Suppressor macrophage treated with lipopolysaccharide for 1 hour (primary cell): Measurements from ENCODE around the gene QRSL1.
"Not testable (repeated sequence)": the region's sequence is repeated elsewhere in the genome, so short reads cannot be mapped to it uniquely, and the experiment has no call there.

Source experiments
- DNase-seq, 3 donors: peaks; one replicate each; pipeline ENCODE4 v3.0.0-alpha.2; 2020 to 2022

QRSL1 gene

DNA sequence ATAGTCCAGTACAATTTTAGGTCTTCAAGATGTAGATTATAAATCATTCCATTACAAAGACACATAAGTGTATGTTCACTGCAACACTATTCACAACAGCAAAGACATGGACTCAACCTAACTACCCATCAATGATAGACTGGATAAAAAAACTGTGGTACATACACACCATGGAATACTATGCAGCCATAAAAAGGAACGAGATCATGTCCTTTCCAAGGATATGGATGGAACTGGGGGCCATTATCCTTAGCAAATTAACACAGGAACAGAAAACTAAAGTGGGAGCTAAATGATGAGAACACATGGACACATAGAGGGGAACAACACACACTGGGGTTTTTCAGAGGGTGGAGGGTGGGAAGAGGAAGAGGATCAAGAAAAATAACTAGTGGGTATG is 6.3 kb upstream of the QRSL1 start:
- no peak for DNase-seq

DNA sequence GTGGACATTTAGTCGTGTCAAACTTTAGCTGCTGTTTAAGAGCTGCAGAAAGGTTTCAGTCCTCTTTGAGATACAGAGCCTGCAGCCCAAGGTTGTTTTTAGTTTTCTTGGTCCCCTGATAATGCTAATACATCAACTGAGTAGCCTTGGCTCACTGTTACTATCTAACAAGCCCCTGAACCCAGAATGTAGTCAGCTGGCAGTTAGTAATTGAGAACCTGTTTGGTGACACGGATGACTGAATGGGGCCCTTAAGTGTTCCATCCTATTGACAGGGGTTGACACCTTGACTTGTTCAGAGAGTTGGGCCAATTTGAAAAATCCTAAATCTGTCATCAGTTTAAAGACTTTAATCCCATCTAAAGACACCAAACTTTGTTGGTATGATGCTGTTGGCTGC is 2.9 kb upstream of the QRSL1 start:
- DNase-seq, result no peak

DNA sequence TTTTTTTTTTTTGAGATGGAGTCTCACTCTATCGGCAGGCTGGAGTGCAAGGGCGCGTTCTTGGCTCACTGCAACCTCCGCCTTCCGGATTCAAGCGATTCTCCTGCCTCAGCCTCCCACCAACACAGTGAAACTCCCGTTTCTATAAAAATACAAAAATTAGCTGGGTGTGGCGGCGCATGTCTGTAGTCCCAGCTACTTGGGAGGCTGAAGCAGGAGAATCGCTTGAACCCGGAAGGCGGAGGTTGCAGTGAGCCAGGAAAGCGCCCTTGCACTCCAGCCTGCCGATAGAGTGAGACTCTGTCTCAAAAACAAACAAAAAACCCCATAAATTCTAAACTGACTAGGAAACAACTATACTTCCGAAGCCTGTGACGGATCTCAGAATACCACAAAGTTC is 1.6 kb upstream of the QRSL1 start:
- DNase-seq, result not testable (repeated sequence)

DNA sequence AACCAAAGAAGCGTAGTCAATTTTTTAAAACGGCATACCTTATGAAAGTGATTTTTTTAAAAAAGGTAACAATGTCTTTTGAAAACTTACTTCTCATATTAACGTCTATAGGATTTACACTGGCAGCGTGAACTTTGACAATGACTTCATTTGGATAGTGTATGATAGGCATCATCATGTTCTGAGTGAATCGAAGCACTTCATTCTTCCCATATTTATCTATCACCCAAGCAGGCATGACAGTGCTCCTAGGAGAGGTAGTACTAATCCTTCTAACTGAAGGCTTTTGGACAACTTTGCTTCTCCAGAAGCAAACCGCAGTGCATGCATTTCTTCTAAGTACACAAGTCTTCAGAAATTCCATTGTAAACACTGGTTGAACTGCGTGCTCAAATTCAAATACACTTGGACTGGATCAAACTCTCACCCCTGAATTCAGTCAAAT is 698 bp upstream of the QRSL1 start:
- no peak for DNase-seq

DNA sequence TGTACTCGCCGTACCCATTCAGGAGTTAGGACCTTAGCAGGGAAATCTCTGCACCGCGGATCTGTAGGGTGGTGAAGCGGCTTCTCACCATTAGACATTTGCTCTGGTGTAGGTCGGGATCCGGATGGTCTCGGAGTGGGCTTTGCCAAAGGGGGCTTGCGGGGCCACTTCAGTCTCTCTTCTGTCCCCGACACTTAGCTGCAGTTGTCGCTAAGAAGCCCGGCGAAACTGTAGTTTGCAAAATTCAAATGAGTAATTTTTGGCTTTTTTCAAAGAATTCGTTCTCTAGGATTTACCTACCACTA is 433 bp downstream of the QRSL1 start:
- no peak for DNase-seq

DNA sequence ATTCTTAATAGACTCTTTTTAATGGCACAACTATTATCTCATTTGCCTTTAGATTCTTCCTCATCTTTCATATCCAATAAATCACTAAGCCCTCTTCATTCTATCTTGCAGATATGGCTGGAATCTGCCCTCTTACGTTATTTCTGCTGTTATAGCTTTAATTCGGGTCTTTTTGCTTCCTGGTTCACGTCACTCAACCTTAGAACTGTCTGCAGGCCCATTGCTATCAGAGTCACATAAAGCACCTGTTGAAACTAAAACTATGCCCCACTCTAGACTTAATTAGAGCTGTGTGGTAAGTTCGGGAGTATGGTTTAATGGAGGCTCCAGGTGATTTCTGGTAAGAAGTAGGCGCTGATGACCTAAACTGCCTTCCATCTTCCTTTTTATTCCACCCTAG is 988 bp downstream of the QRSL1 start:
- DNase-seq, result no peak

DNA sequence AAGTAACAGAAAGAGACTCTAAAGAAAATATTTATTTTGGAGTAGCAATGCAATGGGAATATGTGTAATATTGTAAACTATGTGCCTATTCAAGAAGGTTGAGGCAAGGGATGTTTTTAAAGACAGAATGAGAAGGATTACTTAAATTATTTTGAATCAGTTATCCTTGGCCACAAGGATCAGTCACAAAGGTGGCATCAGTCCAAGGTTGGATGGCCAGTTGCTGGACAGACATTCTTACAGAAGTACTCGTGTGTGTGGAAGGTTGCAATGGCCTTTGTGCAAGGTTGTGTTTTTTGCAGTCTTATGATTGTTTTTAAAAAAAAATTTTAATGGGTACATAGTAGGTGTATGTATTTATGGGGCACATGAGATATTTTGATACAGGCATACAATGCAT is 2.0 kb downstream of the QRSL1 start:
- DNase-seq, result no peak

DNA sequence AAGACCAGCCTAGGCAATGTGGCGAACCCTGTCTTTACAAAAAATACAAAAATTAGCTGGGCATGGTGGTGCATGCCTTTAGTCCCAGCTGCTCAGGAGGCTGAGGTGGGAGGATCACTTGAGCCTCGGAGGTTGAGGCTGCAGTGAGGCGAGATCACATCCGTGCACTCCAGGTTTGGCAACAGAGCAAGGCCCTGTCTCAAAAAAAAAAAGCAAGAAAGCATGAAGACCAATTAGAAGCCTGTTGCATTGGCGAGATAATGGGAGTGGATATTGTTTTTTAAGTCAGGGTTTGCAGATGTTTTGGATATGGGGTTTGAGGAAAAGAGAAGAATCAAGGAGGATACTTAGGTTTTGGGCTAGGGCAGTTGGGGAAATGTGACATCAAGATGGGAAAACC is 5.2 kb downstream of the QRSL1 start:
- no peak for DNase-seq

DNA sequence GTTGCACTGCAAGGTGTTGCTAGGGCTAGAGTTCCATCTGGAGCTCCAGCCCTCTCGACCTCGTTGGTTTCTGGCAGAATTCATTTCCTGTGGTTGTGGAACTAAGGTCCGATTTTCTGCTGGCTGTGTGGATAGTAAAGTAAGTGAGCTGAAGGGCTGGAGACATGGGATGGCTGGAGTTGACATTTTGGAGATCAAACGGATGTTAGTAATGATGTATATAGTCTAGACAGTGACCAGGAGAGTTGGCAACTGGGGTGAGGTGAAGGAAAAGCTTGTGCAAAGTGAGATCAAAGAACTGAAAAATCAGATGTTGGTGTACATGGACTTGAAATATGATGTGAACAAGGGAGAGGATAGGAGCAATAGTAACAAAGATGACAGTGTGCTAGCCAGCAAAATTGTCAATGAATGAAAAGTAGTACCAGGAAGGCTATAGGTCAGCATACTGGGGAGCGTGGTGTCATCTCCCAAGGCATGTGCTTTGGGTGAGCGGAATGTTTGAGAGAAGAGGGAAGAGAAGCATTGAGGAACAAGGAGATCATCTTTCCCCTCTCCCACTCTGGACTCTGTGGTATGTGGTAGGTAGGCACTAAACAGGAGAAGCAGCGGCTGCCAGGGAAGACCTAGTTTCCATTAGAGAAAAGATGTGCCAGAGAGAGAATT is 7.8 kb downstream of the QRSL1 start:
- DNase-seq, result peak; percentile 34 to 48 (median 46)

DNA sequence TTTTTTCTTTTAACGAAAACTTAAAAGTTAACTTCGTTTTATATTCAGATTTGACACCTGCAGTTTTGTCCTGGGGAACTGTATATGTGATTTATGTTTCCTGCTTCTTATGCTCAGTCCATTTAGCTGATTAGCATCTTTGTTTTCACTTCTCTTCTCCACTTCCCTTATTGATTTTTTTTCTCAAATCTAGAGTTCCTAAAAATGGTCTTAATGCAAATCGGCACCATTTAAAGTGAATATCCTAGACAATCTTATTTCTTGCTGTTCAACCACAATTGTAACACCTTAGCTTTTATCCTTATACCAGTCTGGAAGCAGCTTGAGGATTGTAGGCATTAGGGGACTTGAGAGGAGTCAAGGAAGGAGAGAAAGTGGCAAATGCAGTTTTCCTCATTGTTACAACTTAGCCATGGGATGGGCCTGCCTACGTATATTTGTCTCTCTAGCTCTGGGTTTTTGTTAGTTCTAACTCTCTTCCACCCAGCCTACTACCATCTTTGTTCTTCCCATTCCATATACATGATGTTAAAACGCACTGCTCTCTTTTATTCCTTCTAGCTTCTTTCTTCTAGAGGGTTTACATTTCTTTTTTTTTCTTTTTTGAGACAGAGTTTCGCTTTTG is 8.5 kb downstream of the QRSL1 start:
- peak; percentile 3 to 57 (median 54) for DNase-seq

DNA sequence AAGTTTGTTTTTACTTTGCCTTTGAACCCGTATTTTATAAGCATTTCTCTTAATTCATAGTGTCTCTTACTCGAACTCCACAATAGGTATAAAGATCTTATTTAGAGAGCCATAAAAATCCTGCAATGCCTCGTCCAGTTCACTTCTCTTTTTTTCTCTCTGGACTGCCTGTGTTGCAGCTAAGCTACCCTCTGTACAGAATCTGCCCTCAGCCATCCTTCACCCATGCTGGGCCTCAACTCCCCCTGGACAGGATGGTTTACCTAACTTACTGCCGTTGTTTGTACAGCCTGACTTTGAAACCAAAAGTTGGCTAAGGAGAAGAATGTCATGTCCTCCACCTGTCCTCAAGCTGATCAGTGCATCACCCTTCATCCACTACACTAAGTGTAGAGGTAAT is 10.4 kb downstream of the QRSL1 start:
- no peak for DNase-seq

DNA sequence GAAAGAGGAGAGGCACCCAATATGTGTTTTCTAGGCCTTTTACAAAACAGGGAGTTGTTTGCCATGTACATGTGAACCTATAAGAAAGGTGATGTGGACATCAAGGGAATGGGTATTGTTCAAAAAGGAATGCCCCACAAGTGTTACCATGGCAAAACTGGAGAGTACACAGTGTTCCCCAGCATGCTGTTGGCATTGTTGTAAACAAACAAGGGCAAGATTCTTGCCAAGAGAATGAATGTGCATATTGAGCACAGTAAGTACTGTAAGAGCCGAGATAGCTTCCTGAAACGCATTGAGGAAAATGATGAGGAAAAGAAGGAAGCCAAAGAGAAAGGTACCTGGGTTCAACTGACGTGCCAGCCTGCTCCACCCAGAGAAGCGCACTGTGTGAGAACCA is 13.1 kb downstream of the QRSL1 start:
- no peak for DNase-seq

DNA sequence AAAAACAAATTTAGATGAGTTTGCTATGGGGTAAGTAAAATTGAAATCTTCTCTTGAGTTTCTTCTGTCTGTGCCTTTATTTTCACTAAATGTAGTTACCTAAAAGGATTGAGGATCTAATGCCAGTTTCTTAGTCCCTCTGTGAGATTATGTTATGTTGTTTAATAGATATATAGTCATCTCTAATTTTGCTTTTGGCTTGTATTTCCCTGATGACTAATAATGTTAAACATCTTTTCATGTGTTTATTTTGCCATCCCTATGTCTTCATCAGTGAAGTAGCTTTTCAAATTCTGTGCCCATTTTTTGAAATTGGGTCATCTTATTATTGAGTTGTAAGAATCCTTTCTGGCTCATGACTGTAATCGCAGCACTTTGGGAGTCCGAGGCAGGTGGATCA is 13.7 kb downstream of the QRSL1 start:
- DNase-seq, result no peak

DNA sequence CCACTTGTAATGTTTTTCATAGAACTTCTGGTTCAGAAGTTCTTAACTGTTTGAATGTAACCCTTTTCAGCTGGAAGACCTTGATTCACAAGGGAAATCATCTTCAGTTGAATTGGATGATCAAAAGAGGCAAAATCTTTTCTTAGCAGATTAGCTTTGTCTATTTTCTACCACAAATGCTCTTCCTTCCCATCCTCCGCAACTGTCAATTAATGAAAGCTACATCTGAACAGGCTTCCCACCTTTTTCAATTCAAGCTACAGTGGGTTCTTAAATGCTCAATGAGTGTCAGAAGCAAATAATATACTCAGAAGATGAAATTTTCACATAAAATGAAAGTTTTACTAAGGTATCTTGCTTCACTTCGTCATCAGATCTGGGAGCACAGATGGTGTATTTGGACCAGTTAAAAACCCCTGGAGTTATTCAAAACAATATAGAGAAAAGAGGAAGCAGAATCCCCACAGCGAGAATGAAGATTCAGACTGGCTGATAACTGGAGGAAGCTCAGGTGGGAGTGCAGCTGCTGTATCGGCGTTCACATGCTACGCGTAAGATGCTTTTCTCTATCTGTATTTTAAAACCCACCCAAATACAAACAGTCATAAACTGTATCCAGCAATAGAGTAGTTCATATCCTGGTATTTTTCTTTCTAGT is 19.4 kb downstream of the QRSL1 start:
- DNase-seq, result no peak

DNA sequence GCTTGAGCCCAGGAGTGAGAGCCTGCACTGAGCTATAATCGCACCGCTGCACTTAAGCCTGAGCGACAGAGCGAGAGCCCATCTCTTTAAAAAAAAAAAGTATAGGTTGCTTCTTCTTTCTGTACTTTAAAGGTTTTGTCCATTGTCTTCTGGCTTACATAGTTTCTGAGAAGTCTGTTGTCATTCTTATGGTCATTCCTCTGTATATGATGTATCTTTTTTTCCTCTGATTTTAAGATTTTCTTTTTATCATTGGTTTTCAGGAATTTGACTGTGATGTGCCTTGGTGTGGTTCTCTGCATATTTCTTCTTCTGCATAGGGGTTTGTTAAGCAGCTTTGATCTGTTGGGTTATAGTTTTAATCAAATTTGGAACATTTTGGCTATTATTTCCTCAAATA is 29.1 kb downstream of the QRSL1 start:
- DNase-seq, result no peak

DNA sequence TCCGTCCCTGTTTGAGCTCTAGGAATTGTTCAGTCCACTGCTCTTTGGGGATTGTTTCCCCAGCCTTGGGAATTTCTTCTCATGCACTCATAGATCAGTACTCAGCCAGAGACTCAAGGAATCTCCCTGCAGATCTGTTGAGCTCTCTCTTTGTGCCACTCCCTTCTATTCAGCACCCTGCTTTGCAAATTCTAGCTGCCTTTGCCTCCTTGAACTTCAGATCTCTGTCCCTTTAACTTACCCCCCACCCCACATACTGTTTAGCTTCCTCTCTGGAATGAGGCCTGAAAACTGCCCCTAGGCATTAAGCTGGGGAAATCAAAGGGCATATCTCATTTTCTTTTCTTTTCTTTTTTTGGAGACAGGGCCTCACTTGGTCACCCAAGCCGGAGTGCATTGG is 30.5 kb downstream of the QRSL1 start:
- DNase-seq, result no peak

DNA sequence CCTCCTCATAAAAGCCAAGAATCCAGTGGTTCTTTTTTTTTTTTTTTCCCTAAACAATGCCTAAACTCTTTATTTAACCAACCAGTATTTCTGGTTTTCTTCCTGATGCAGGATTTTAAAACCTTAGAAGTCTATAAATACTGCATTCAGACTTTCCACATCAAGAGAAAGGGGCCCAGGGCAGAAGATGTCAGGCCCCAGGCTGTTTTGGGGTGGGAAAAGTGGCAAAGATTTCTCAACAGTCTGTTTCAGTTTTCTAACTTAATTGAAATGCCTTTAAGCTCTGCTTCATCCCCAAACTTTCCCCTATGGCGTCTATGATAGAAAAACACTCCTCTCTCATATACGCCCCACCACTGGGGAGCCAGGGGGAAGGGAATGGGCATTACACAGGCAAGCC is 33.1 kb downstream of the QRSL1 start:
- no peak for DNase-seq

DNA sequence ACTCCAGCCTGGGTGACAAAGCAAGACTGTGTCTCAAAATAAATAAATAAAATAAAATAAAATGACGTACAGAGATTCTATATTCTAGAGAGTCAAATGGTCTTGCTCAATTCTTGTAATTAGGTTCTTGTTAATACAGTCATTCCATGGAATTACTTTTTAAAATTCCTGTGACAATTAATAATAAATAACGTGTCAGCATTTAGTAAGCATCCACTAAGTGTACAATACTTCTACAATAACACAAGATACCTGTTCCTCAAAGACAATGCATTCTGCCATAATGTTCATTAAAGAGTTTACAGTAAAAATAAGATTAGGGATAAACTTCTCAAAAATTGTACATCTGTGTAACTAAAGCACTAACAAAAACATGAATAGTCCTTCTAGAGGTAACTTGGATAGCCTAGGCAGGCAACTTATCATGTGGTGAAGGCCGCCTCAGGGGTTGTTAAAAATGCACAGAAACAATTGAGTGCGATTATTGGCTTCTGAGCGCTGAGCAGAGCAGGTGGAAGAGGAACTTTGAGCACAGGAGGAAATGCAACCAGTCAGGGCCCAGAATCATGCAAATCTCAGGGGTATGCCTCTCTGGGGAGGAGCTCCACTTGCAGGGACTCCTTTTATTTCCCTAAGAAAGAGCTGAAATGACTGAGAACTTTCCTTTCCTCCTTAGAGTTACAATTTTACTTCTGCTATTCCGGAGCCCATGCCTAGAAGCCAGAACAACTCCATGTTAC is 37.1 kb downstream of the QRSL1 start:
- DNase-seq, result peak; percentile 7 to 27 (median 11)

DNA sequence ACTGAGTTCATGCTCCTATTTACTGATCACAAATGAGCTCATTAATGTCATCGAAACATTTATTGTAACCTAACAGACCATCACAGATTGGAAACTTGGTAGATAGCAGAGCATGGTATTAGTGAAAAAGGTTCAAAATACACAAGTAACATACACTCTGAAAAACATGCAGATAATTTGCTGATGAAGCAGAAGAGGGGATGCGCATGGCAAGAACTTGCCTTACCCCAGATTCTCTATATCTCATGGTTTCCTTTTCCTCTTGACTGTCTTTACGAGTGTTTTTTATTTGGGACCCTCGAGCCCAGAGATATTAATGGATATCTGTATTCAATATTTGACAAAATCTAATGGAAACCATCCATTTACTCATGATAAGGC is 37.6 kb downstream of the QRSL1 start:
- no peak for DNase-seq

DNA sequence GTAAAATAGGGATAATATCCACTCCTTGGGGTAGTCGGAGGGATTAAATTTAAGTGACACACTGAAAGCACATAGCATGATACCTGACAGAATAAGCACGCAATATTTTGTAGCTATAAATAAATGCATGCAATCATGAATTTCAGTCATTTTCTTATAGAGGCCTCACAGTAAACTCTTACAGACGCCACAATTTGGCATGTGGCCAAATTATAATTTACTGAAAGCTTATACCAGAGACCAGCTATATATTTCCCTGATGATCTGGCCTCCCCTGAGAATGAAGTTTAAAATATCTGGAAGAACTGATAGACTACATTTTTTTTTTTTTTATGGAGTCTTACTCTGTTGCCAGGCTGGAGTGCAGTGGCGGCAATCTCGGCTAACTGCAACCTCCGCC is 40.9 kb downstream of the QRSL1 start:
- no peak for DNase-seq

DNA sequence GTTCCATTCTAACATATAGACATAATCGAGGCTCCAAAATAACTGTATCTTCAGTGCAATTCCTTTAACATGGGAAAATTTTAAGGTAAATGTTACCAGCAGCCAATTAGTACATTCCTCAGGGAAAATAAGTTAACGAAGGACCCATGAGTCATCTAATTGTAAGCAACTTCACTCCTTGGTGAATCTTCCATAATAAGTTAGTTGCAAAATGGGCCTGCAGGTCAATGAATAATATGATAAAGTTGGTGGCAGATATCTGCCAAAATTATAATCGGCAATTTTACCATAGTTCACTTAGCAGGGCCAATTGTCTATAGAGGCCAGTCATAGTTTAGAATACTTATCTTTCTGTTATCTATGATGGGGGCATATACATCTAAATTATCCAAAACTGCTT is 42.3 kb downstream of the QRSL1 start:
- DNase-seq, result no peak

DNA sequence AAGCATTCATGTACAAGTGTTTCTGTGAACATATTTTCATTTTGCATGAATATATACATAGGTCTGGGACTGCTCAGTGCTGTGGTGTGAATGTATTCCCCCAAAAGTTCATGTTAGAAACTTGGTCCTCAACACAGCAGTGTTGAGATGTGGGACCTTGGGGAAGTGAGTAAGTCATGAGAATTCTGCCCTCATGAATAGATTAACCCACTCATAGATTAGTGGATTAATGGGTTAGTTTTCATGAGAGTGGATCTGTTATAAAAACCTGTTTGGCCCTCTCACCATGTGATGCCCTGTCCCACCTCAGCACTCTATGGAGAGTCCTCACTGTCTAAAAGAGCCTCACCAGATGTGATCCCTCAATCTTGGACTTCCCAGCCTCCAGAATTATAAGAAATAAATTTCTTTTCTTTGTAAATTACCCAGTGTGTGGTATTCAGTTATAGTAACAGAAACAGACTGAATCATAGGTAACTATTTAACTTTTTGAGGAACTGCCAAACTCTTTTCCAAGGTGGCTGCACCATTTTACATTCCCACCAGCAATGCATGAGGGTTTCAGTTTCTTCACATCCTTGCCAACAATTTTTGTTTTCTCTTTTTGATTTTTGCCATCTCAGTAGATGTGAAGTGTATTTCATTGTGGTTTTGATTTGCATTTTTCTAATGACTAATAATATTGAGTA is 45.3 kb downstream of the QRSL1 start:
- DNase-seq, result no peak

DNA sequence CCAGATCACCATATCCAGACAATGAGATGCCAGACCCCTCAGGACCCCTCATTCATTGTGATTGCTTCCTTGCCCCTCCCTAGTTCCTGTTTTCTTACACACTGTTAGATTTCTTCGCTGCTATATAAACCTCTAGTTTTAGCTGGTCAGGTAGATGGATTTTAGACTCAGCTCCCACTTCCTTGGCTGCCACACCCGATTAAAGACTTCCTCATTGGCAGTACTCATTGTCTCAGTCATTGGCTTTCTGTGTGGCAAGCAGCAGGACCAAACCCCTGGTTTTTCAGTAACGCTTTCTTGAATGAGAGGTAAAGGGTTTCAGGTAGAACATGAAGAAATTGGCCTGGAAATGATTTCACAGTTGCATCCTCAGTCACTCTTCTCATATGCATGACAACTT is 47.9 kb downstream of the QRSL1 start:
- no peak for DNase-seq

DNA sequence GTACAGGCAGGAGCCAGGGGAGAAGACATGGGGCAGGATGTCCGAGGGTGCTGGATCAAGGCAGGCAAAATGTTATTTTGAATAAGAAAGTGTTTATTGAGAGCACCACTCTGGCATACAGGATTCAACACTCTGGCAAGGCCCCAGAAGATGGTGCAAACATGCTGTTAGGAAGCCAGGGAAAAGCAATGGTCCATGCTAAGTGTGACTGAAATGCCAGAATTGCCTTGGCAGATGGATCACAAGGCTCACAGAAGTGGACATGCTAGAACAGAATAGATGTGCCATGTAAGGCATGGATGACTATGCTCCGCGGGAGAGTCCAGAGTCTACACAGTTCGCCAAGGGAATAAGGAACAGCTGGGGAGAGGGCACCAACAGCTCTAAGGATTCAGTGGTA is 54.6 kb downstream of the QRSL1 start:
- no peak for DNase-seq
